GM21529 (cell line): ENCODE results near the gene ASXL2.
"Not testable (repeated sequence)": the region's sequence is repeated elsewhere in the genome, so short reads cannot be mapped to it uniquely, and the experiment has no call there.

Experiments used
- ATAC-seq: cut with Tn5 transposase; IDR thresholded peaks from one replicate; pipeline ENCODE4 v1.9.1; 2021; ENCODE audit not compliant: unreplicated experiment

ASXL2 gene

GRCh38 chr2:25838152-25838756, 40.0 kb downstream of the ASXL2 start:
- no peak for ATAC-seq

- ATAC-seq = no peak
Observed at GRCh38 chr2:25835906-25836305, 42.4 kb downstream of the ASXL2 start.

- no peak for ATAC-seq
Observed at GRCh38 chr2:25833566-25833965, 44.7 kb downstream of the ASXL2 start.

- ATAC-seq = no peak
Observed at GRCh38 chr2:25832897-25833296, 45.4 kb downstream of the ASXL2 start.

GRCh38 chr2:25831746-25832449, 46.4 kb downstream of the ASXL2 start:
- no peak for ATAC-seq

- no peak for ATAC-seq
Observed at GRCh38 chr2:25829828-25830227, 48.5 kb downstream of the ASXL2 start.

- no peak for ATAC-seq
Observed at GRCh38 chr2:25829377-25829704, 48.9 kb downstream of the ASXL2 start.

- not testable (repeated sequence) for ATAC-seq
Observed at GRCh38 chr2:25828532-25829376, 49.5 kb downstream of the ASXL2 start.

GRCh38 chr2:25825238-25825637, 53.0 kb downstream of the ASXL2 start:
- ATAC-seq = no peak

- no peak for ATAC-seq
Observed at GRCh38 chr2:25824718-25825117, 53.6 kb downstream of the ASXL2 start.

- no peak for ATAC-seq
Observed at GRCh38 chr2:25824216-25824615, 54.1 kb downstream of the ASXL2 start.

- ATAC-seq = peak; percentile 42
Observed at GRCh38 chr2:25822190-25823117, 55.8 kb downstream of the ASXL2 start.

- ATAC-seq = no peak
Observed at GRCh38 chr2:25821225-25822056, 56.8 kb downstream of the ASXL2 start.

- ATAC-seq = no peak
Observed at GRCh38 chr2:25819597-25820039, 58.7 kb downstream of the ASXL2 start.

- ATAC-seq = peak; percentile 64
Observed at GRCh38 chr2:25817630-25818029, 60.7 kb downstream of the ASXL2 start.

- no peak for ATAC-seq
Observed at GRCh38 chr2:25817006-25817405, 61.3 kb downstream of the ASXL2 start.

- ATAC-seq = no peak
Observed at GRCh38 chr2:25816249-25816648, 62.0 kb downstream of the ASXL2 start.

GRCh38 chr2:25814681-25815080, 63.6 kb downstream of the ASXL2 start:
- no peak for ATAC-seq

GRCh38 chr2:25810428-25810827, 67.9 kb downstream of the ASXL2 start:
- no peak for ATAC-seq

- ATAC-seq = no peak
Observed at GRCh38 chr2:25809646-25810045, 68.6 kb downstream of the ASXL2 start.
